DND-41 (cell line): Measurements from ENCODE around the gene HOXC10.

Source experiments
- ATAC-seq: fragments of 200-7000 bp; cut with Tn5 transposase; 3 replicates; pipeline ENCODE4 v1.9.1; 2021; ENCODE audit warnings: low read depth; ENCODE audit not compliant: insufficient read depth
- DNase-seq: peaks from one replicate; pipeline ENCODE4 v3.0.0-alpha.2; 2020
- H2AFZ ChIP-seq: 2 replicates; pipeline ENCODE4 v1.6.0; 2012; ENCODE audit warnings: low read depth, low read length
- H3K27ac ChIP-seq: 2 replicates; pipeline ENCODE4 v1.5.1; 2012; ENCODE audit warnings: low read length, inconsistent platforms
- H3K27me3 ChIP-seq: fragments of 200-600 bp; sonication (generic); 2 replicates; pipeline ENCODE4 v1.6.0; 2012; ENCODE audit warnings: low read length, mild to moderate bottlenecking, inconsistent platforms; ENCODE audit not compliant: insufficient read depth, poor library complexity
- H3K36me3 ChIP-seq: 2 replicates; pipeline ENCODE4 v1.5.1; 2012; ENCODE audit warnings: low read length, inconsistent platforms; ENCODE audit not compliant: insufficient read depth
- H3K4me1 ChIP-seq: 2 replicates; pipeline ENCODE4 v1.5.1; 2012; ENCODE audit warnings: mild to moderate bottlenecking, low read length; ENCODE audit not compliant: insufficient read depth
- H3K4me2 ChIP-seq: 2 replicates; pipeline ENCODE4 v1.6.0; 2012; ENCODE audit warnings: mild to moderate bottlenecking, moderate library complexity, low read length, inconsistent platforms; ENCODE audit not compliant: insufficient read depth
- H3K4me3 ChIP-seq, 2 experiments: fragments of 200-600 bp in 1 of 2; shearing (Covaris generic) in 1 of 2; 2 replicates each; pipeline ENCODE4 v1.5.1; 2012 to 2016; ENCODE audit warnings: inconsistent platforms in 2 of 2, low read length in 2 of 2, mild to moderate bottlenecking in 2 of 2, low read depth in 1 of 2, moderate library complexity in 1 of 2
- H3K79me2 ChIP-seq: 2 replicates; pipeline ENCODE4 v1.6.0; 2012; ENCODE audit warnings: low read length, inconsistent platforms; ENCODE audit not compliant: insufficient read depth
- H3K9ac ChIP-seq: 2 replicates; pipeline ENCODE4 v1.6.0; 2012; ENCODE audit warnings: low read depth, mild to moderate bottlenecking, inconsistent platforms, low read length, moderate library complexity
- H3K9me3 ChIP-seq: 2 replicates; pipeline ENCODE4 v1.5.1; 2012; ENCODE audit warnings: low read length, moderate library complexity, mild to moderate bottlenecking, inconsistent platforms; ENCODE audit not compliant: insufficient read depth, severe bottlenecking
- H4K20me1 ChIP-seq: 2 replicates; pipeline ENCODE4 v1.6.0; 2012; ENCODE audit warnings: low read length; ENCODE audit not compliant: insufficient read depth
- CTCF ChIP-seq: IDR thresholded peaks from 2 replicates; pipeline ENCODE4 v1.5.1; 2012; ENCODE audit warnings: borderline replicate concordance, low read length, moderate library complexity, mild to moderate bottlenecking; ENCODE audit not compliant: poor library complexity, severe bottlenecking; ENCODE audit errors: extremely low read depth
- EZH2 ChIP-seq: IDR thresholded peaks from 3 replicates; pipeline ENCODE4 v1.6.1; 2012; ENCODE audit warnings: borderline replicate concordance, low read depth, mild to moderate bottlenecking, moderate library complexity, low read length, inconsistent platforms; ENCODE audit not compliant: severe bottlenecking

The HOXC10 gene

GRCh38 chr12:53956251-53956887, 28.6 kb upstream of the HOXC10 start:
- H3K36me3 ChIP-seq = no peaks in the 10 kb centered on the region
- H4K20me1 ChIP-seq = no peaks in the 10 kb centered on the region
- H3K4me2 ChIP-seq = no peak overlapping the region
- no peaks in the 10 kb centered on the region for H3K9me3 ChIP-seq
- H3K4me3 ChIP-seq = no peak overlapping the region
- ATAC-seq (peak; percentile 57; the same call in 2 of the 3 replicates), DNase-seq (peak; percentile 13)
- H3K27ac ChIP-seq = no peak overlapping the region
- H3K27me3 ChIP-seq = peaks cover 58% of the 10 kb centered on the region
- no peak overlapping the region for H3K9ac ChIP-seq
- no peaks in the 10 kb centered on the region for H3K79me2 ChIP-seq
- H3K4me1 ChIP-seq = no peaks in the 10 kb centered on the region
- TF ChIP-seq EZH2 (no peak), CTCF (no peak)
- no peak overlapping the region for H2AFZ ChIP-seq

- ATAC-seq (no peak), DNase-seq (no peak)
- no peaks in the 10 kb centered on the region for H3K79me2 ChIP-seq
- TF ChIP-seq EZH2 = no peak
- no peak for TF ChIP-seq CTCF
- H3K4me2 ChIP-seq = no peak overlapping the region
- no peak overlapping the region for H3K27ac ChIP-seq
- H3K27me3 ChIP-seq = peaks cover 56% of the 10 kb centered on the region
- H3K36me3 ChIP-seq = no peaks in the 10 kb centered on the region
- H2AFZ ChIP-seq = no peak overlapping the region
- H4K20me1 ChIP-seq = no peaks in the 10 kb centered on the region
- H3K9me3 ChIP-seq = no peaks in the 10 kb centered on the region
- H3K4me1 ChIP-seq = no peaks in the 10 kb centered on the region
- H3K9ac ChIP-seq = no peak overlapping the region
- H3K4me3 ChIP-seq = no peak overlapping the region
Observed at GRCh38 chr12:53956914-53957536, 27.9 kb upstream of the HOXC10 start.

- Histone ChIP-seq H3K4me2 (no peak overlapping the region), H4K20me1 (no peaks in the 10 kb centered on the region), H3K9ac (no peak overlapping the region), H2AFZ (no peak overlapping the region), H3K27ac (no peak overlapping the region), H3K79me2 (no peaks in the 10 kb centered on the region), H3K36me3 (no peaks in the 10 kb centered on the region), H3K4me1 (no peaks in the 10 kb centered on the region), H3K9me3 (no peaks in the 10 kb centered on the region), H3K4me3 (no peak overlapping the region), H3K27me3 (peaks cover 56% of the 10 kb centered on the region)
- no peak for DNase-seq
- ATAC-seq = no peak
- TF ChIP-seq EZH2 = no peak
- TF ChIP-seq CTCF = no peak
Observed at GRCh38 chr12:53958128-53958527, 26.8 kb upstream of the HOXC10 start.
